Breast epithelium (tissue), 4 donors: Measurements from ENCODE around the gene KRTAP9-8. TPM values are rescaled to one million over a fixed set of nuclear protein-coding genes. Genes with fewer than 3 reads are reported as not detected.
"Not testable (repeated sequence)": the region's sequence is repeated elsewhere in the genome, so short reads cannot be mapped to it uniquely, and the experiment has no call there.

ENCODE experiments used
- DNase-seq, 2 donors: peaks; one replicate each; pipeline ENCODE4 v3.0.0-alpha.2; 2019; ENCODE audit warnings: low spot score in 2 of 2
- H3K27ac ChIP-seq, 2 donors: fragments of 200-600 bp; sonication (generic) in 1 of 2; one replicate each; pipeline ENCODE4 v1.5.1; 2016 to 2019; ENCODE audit warnings: mild to moderate bottlenecking in 1 of 2
- H3K27me3 ChIP-seq, 2 donors: fragments of 200-600 bp; sonication (generic) in 1 of 2; one replicate each; pipeline versions ENCODE4 v1.5.1 to v1.6.0; 2017 to 2019; ENCODE audit warnings: control low read depth in 1 of 2, mild to moderate bottlenecking in 1 of 2
- H3K36me3 ChIP-seq: fragments of 200-600 bp; one replicate; pipeline ENCODE4 v1.5.1; 2019
- H3K4me1 ChIP-seq, 2 donors: fragments of 200-600 bp; sonication (generic); one replicate each; pipeline ENCODE4 v1.5.1; 2016 to 2019; ENCODE audit warnings: control low read depth in 1 of 2
- H3K4me3 ChIP-seq, 3 donors: fragments of 200-600 bp; sonication (generic); 1 replicate in 2 of 3; 2 replicates in 1 of 3; pipeline ENCODE4 v1.5.1; 2016 to 2019; ENCODE audit warnings: mild to moderate bottlenecking in 3 of 3, moderate library complexity in 2 of 3
- H3K9me3 ChIP-seq, 2 donors: fragments of 200-600 bp; sonication (generic) in 1 of 2; one replicate each; pipeline ENCODE4 v1.5.1; 2016 to 2019; ENCODE audit warnings: control low read depth in 1 of 2
- CTCF ChIP-seq, 3 donors: fragments of 450-650 bp; IDR thresholded peaks; one replicate each; pipeline ENCODE4 v1.5.1; 2016 to 2017; ENCODE audit warnings: antibody characterized with exemption in 3 of 3, mild to moderate bottlenecking in 3 of 3, moderate library complexity in 3 of 3
- POLR2A ChIP-seq: fragments of 450-650 bp; IDR thresholded peaks from one replicate; pipeline ENCODE4 v1.6.1; 2016; ENCODE audit warnings: antibody characterized with exemption, mild to moderate bottlenecking, moderate library complexity
- POLR2AphosphoS5 ChIP-seq, 3 donors: sonication (generic); formaldehyde crosslinking; IDR thresholded peaks; one replicate each; pipeline ENCODE4 v1.6.1; 2017; ENCODE audit warnings: antibody characterized with exemption in 3 of 3
- intact Hi-C: fragments of 100-400 bp; cut with DNase I; formaldehyde crosslinking; loops from one replicate; pipeline ENCODE4 v1.15.1; 2023; ENCODE audit warnings: low total_unique reads
- total RNA-seq, 3 donors: library from RNA; depleted of rRNA; stranded (reverse); fragments of >200 nt; gene quantifications; one replicate each; pipeline ENCODE4 v1.1.0, GENCODE V29; 2016

Gene KRTAP9-8
- total RNA-seq, 3 donors from 2014 or later, result not detected

DNA sequence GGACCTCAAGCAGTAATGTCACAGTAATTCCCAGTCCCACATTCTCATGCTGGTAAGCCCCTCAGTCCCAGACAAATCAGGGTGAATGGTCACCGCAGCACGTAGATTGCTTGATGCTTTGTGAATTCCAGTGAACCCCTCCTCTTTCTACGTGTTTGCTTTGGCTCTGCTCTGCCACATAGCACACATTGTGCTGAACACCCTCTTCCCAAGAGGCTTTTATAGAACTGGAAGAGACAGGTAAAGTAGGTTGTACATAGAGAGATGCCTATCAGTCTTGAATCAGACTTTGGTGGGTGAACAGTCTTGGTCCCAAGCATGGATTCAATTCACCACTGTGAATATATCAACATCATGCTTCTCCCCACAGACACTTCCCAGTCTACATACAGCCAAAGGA is 26.8 kb downstream of the KRTAP9-8 start:
- H3K9me3 ChIP-seq, result no peaks in the 10 kb centered on the region
- H3K4me1 ChIP-seq, result no peaks in the 10 kb centered on the region
- H3K4me3 ChIP-seq, result no peak overlapping the region
- H3K36me3 ChIP-seq, result no peaks in the 10 kb centered on the region
- no peak overlapping the region for H3K27ac ChIP-seq
- no peaks in the 10 kb centered on the region for H3K27me3 ChIP-seq
- no peak for DNase-seq
- intact Hi-C loops, result no loop called here
- TF ChIP-seq POLR2AphosphoS5 (IDR thresholded peaks at IDR 0.05) (no peak), POLR2A (no peak), CTCF (IDR thresholded peaks at IDR 0.05) (no peak)

- intact Hi-C loops, result no loop called here
- Histone ChIP-seq H3K27ac (no peak within 1 kb of the TSS), H3K4me3 (no peak within 1 kb of the TSS), H3K4me1 (no peaks in the 10 kb centered on the region), H3K9me3 (no peaks in the 10 kb centered on the region), H3K36me3 (no peaks in the 10 kb centered on the region), H3K27me3 (no peaks in the 10 kb centered on the region)
- TF ChIP-seq POLR2AphosphoS5 (IDR thresholded peaks at IDR 0.05) (no peak), CTCF (IDR thresholded peaks at IDR 0.05) (no peak), POLR2A (no peak)
- no peak for DNase-seq
Observed at GRCh38 chr17:41265078-41265477, 27.3 kb downstream of the KRTAP9-8 start, which contains the start of gene KRTAP9-6. Gene KRTAP9-6 (plus strand): TSS chr17:41265378. CDS start chr17:41265378, 0 bp downstream.

- H3K27me3 ChIP-seq, result no peaks in the 10 kb centered on the region
- no peaks in the 10 kb centered on the region for H3K4me1 ChIP-seq
- intact Hi-C loops, result no loop called here
- no peak overlapping the region for H3K4me3 ChIP-seq
- H3K36me3 ChIP-seq, result no peaks in the 10 kb centered on the region
- no peak overlapping the region for H3K27ac ChIP-seq
- no peak for DNase-seq
- no peaks in the 10 kb centered on the region for H3K9me3 ChIP-seq
- TF ChIP-seq CTCF (IDR thresholded peaks at IDR 0.05) (no peak), POLR2A (no peak), POLR2AphosphoS5 (IDR thresholded peaks at IDR 0.05) (no peak)
Observed at GRCh38 chr17:41267711-41268110, 29.9 kb downstream of the KRTAP9-8 start.

DNA sequence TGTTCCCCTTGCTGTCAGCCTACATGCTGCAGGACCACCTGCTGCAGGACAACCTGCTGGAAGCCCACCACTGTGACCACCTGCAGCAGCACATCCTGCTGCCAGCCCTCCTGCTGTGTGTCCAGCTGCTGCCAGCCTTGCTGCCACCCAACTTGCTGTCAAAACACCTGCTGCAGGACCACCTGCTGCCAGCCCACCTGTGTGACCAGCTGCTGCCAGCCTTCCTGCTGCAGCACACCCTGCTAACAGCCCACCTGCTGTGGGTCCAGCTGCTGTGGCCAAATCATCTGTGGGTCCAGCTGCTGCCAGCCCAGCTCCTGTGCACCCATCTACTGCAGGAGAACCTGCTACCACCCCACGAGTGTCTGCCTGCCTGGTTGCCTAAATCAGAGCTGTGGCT is 33.5 kb downstream of the KRTAP9-8 start:
- H3K4me3 ChIP-seq, DNase-seq, H3K9me3 ChIP-seq, H3K36me3 ChIP-seq, H3K27ac ChIP-seq, H3K4me1 ChIP-seq, H3K27me3 ChIP-seq, intact Hi-C loops: not testable (repeated sequence)

DNA sequence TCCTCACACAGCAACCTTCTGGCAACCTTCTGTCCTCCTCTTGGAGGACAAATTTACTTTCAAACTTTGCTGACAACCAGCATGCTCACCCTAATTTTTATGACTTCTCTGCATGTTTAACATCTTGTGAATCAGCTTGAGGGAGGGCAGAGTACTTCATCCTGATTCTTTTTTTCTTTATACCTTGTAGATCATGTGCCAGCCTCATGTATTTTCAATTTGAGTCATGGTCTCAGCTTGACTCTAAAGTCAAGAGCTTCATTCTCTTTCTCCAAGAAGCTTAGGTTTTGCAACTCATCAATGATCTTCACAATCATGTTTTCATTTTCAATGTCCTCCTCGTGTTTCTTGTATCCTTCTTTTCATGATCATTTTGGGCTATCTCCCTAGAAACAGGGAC is 34.1 kb downstream of the KRTAP9-8 start:
- Histone ChIP-seq H3K27me3 (no peaks in the 10 kb centered on the region), H3K36me3 (no peaks in the 10 kb centered on the region), H3K27ac (no peak overlapping the region), H3K9me3 (no peaks in the 10 kb centered on the region), H3K4me3 (no peak overlapping the region), H3K4me1 (no peaks in the 10 kb centered on the region)
- TF ChIP-seq CTCF (IDR thresholded peaks at IDR 0.05) (no peak), POLR2A (no peak), POLR2AphosphoS5 (IDR thresholded peaks at IDR 0.05) (no peak)
- DNase-seq, result no peak
- intact Hi-C loops, result no loop called here

DNA sequence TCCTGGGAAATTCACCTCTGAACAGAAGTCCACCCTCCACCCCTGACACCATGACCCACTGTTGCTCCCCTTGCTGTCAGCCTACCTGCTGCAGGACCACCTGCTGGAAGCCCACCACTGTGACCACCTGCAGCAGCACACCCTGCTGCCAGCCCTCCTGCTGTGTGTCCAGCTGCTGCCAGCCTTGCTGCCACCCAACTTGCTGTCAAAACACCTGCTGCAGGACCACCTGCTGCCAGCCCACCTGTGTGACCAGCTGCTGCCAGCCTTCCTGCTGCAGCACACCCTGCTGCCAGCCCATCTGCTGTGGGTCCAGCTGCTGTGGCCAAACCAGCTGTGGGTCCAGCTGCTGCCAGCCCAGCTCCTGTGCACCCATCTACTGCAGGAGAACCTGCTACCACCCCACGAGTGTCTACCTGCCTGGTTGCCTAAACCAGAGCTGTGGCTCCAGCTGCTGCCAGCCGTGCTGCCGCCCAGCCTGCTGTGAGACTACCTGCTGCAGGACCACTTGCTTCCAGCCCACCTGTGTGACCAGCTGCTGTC is 37.9 kb downstream of the KRTAP9-8 start, which contains the start of gene KRTAP9-7:
KRTAP9-7 (plus strand) TSS at position 51 of the 543 bp plus-strand sequence; CDS start at position 51, 0 bp downstream.
- H3K36me3 ChIP-seq, DNase-seq, intact Hi-C loops, H3K27me3 ChIP-seq, H3K27ac ChIP-seq, H3K4me1 ChIP-seq, H3K4me3 ChIP-seq, H3K9me3 ChIP-seq: not testable (repeated sequence)
